Stomach (tissue), 4 donors: ENCODE data around the gene KTN1.

Experiments used
- CTCF ChIP-seq, 7 experiments: fragments of 450-650 bp in 4 of 7; fragments of 200-600 bp in 3 of 7; sonication (generic) in 3 of 7; IDR thresholded peaks; one replicate each; pipeline ENCODE4 v1.5.1; 2016 to 2019; ENCODE audit warnings: antibody characterized with exemption in 7 of 7, control low read depth in 2 of 7, mild to moderate bottlenecking in 1 of 7
- EP300 ChIP-seq: sonication (generic); formaldehyde crosslinking; IDR thresholded peaks from one replicate; pipeline ENCODE4 v1.6.1; 2017; ENCODE audit warnings: antibody characterized with exemption
- POLR2A ChIP-seq, 4 donors: fragments of 450-650 bp; IDR thresholded peaks; one replicate each; pipeline ENCODE4 v1.6.1; 2016; ENCODE audit warnings: antibody characterized with exemption in 4 of 4, control low read depth in 2 of 4, mild to moderate bottlenecking in 1 of 4, moderate library complexity in 1 of 4
- POLR2AphosphoS5 ChIP-seq, 3 donors: sonication (generic); formaldehyde crosslinking; IDR thresholded peaks; one replicate each; pipeline ENCODE4 v1.6.1; 2016; ENCODE audit warnings: antibody characterized with exemption in 3 of 3

- TF ChIP-seq CTCF (IDR thresholded peaks at IDR 0.05) (no peak), EP300 (no peak), POLR2A (IDR thresholded peaks at IDR 0.05) (no peak), POLR2AphosphoS5 (IDR thresholded peaks at IDR 0.05) (no peak)
Observed at GRCh38 chr14:55539975-55540374, 40.0 kb upstream of the KTN1 start.
